Measurements from ENCODE around the gene HRH2.

GRCh38 chr5:175652741-175653663 is 4.9 kb upstream of the HRH2 start:
- TF ChIP-seq, protein P1, sequence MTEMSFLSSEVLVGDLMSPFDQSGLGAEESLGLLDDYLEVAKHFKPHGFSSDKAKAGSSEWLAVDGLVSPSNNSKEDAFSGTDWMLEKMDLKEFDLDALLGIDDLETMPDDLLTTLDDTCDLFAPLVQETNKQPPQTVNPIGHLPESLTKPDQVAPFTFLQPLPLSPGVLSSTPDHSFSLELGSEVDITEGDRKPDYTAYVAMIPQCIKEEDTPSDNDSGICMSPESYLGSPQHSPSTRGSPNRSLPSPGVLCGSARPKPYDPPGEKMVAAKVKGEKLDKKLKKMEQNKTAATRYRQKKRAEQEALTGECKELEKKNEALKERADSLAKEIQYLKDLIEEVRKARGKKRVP (CRISPR knock-in tag; IDR thresholded peaks at IDR 0.05): no peak
- TF ChIP-seq TEAD4 (IDR thresholded peaks at IDR 0.05; ENCODE audit: low read length) (no peak), TEAD4 (CRISPR knock-in tag; IDR thresholded peaks at IDR 0.05; ENCODE audit: borderline replicate concordance) (no peak), ELF4 (CRISPR knock-in tag; IDR thresholded peaks at IDR 0.05) (no peak), FOXJ3 (CRISPR knock-in tag; IDR thresholded peaks at IDR 0.05) (no peak), U2AF2 (optimal IDR thresholded peaks at IDR 0.05; ENCODE audit: low read depth, low read length) (no peak), CBX8 (IDR thresholded peaks at IDR 0.05; ENCODE audit: borderline replicate concordance, extremely low read depth, low read depth, low read length, poor library complexity, severe bottlenecking) (no peak), STAT5A (IDR thresholded peaks at IDR 0.05; ENCODE audit: borderline replicate concordance, low read length) (no peak), ZNF512 (tag; IDR thresholded peaks at IDR 0.05) (no peak), EP300 (IDR thresholded peaks at IDR 0.05; ENCODE audit: low read length) (no peak)
